LHCN-M2 (cell line): ENCODE results near the gene GNL3L. TPM values are rescaled to one million over a fixed set of nuclear protein-coding genes. Genes with fewer than 3 reads are reported as not detected.
A peak's percentile ranks its signal among the peaks of the same experiment; 100 is the strongest.
"Not testable (repeated sequence)": the region's sequence is repeated elsewhere in the genome, so short reads cannot be mapped to it uniquely, and the experiment has no call there.

Experiments used
- DNase-seq: peaks from one replicate; pipeline ENCODE4 v3.0.0-alpha.2; 2012; ENCODE audit warnings: low read depth
- polyA plus RNA-seq: library from polyadenylated mRNA; unstranded; fragments of >200 nt; gene quantifications from one replicate; pipeline ENCODE4 v1.2.1, GENCODE V29; 2012; ENCODE audit warnings: missing spikeins
- total RNA-seq: library from RNA; depleted of rRNA; stranded (reverse); fragments of >200 nt; gene quantifications from 2 replicates; pipeline ENCODE4 v1.2.3, GENCODE V29; 2014; rRNA removed

The GNL3L gene
- 33.9 and 40.5 TPM in 2 replicates for total RNA-seq
- 14.8 TPM for polyA plus RNA-seq

- DNase-seq = peak; percentile 82
These were observed at the start of gene GNL3L for GRCh38 chrX:54529552-54530356. TSS of gene GNL3L (plus strand) at chrX:54530219. CDS start at chrX:54532567, 2,348 bp downstream.

GRCh38 chrX:54482839-54483593 lies 47.0 kb upstream of the GNL3L start:
- DNase-seq = no peak

GRCh38 chrX:54483946-54484345 lies 46.1 kb upstream of the GNL3L start:
- no peak for DNase-seq

GRCh38 chrX:54484666-54485065 lies 45.4 kb upstream of the GNL3L start:
- no peak for DNase-seq

- DNase-seq = not testable (repeated sequence)
These were observed 40.2 kb upstream of the GNL3L start for GRCh38 chrX:54489819-54490218.

GRCh38 chrX:54492340-54492739 lies 37.7 kb upstream of the GNL3L start:
- peak; percentile 40 for DNase-seq

GRCh38 chrX:54494166-54494988 lies 35.6 kb upstream of the GNL3L start:
- no peak for DNase-seq

- DNase-seq = no peak
These were observed 34.8 kb upstream of the GNL3L start for GRCh38 chrX:54494989-54495813.

GRCh38 chrX:54495814-54496516 lies 34.1 kb upstream of the GNL3L start, which contains the start of gene FGD1:
TSS of gene FGD1 (minus strand) at chrX:54496234. CDS start at chrX:54495432, 802 bp downstream.
- DNase-seq = peak; percentile 41

GRCh38 chrX:54496517-54496852 lies 33.5 kb upstream of the GNL3L start:
- DNase-seq = no peak

GRCh38 chrX:54496936-54497335 lies 33.1 kb upstream of the GNL3L start:
- no peak for DNase-seq

- no peak for DNase-seq
These were observed 20.6 kb upstream of the GNL3L start for GRCh38 chrX:54509400-54509799.

- DNase-seq = no peak
These were observed 868 bp upstream of the GNL3L start for GRCh38 chrX:54529151-54529550.

GRCh38 chrX:54530357-54530900 lies 410 bp downstream of the GNL3L start:
- no peak for DNase-seq

- DNase-seq = no peak
These were observed 4.3 kb downstream of the GNL3L start for GRCh38 chrX:54534271-54534670.

GRCh38 chrX:54540289-54540688 lies 10.3 kb downstream of the GNL3L start:
- DNase-seq = peak; percentile 13

- not testable (repeated sequence) for DNase-seq
These were observed 12.2 kb downstream of the GNL3L start for GRCh38 chrX:54542239-54542638.

- no peak for DNase-seq
These were observed 20.8 kb downstream of the GNL3L start for GRCh38 chrX:54550821-54551220.

- no peak for DNase-seq
These were observed 21.8 kb downstream of the GNL3L start for GRCh38 chrX:54551801-54552200.

GRCh38 chrX:54555006-54555405 lies 25.0 kb downstream of the GNL3L start:
- DNase-seq = not testable (repeated sequence)
